Bone marrow (tissue), 2 donors: ENCODE measurements around the gene PID1.

Experiments used
- DNase-seq, 2 donors: peaks; one replicate each; lab custom pipeline; 2025; lab: John Stamatoyannopoulos, UW

PID1 gene

DNA sequence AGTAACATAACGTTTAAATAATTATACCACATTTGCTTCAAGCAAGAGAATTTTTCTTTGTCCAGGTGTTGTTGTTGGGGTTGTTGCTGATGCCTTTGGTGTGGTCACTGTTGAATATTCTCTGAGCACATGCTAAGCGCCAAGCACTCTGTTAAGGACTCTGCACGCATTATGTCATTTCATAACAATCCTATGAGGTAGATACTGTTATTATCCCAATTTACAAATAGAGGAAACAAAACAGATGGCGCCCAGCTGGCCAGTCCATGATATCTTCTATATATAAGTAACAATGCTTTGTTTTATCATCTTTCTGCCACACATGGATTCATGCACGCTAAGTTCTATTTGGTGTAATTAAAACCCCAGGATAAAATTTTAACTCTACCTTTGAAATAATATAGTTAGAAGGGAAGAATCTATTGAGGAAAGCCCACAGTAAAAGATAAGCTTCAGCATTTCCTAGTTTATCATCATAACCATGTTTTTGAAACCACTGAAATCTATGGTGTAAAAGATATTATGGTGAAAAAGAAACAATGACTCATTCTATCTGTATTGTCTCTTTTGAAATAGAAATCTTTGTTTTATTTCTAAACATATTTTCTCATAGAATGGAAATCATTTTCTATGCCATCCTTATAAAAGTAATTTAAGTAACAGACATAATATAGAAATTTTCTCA lies 199.7 kb downstream of the PID1 start:
- no peak for DNase-seq

GRCh38 chr2:229066121-229066715 lies 204.9 kb downstream of the PID1 start:
- no peak for DNase-seq

DNA sequence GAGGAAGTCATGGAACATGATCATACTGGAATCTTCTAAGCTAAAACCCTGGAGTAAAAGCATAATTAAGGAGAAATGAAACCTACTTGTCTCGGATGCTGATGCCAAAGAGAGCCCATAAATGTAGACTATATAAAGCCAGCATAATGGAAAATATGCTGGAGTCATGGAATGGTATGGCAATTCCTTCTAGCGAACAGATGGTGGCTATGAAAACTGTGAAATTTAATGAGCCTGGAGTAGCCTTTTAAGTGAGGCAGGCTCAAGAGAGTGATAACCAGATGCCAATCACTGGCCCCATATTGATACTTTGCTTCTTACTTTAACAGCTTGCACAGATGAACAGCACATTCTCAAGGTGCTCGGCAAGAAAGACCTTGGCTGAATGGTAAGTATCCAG lies 206.3 kb downstream of the PID1 start:
- DNase-seq, result no peak

GRCh38 chr2:229060147-229060546 lies 210.9 kb downstream of the PID1 start:
- DNase-seq, result no peak

GRCh38 chr2:229059331-229060033 lies 211.6 kb downstream of the PID1 start:
- no peak for DNase-seq

DNA sequence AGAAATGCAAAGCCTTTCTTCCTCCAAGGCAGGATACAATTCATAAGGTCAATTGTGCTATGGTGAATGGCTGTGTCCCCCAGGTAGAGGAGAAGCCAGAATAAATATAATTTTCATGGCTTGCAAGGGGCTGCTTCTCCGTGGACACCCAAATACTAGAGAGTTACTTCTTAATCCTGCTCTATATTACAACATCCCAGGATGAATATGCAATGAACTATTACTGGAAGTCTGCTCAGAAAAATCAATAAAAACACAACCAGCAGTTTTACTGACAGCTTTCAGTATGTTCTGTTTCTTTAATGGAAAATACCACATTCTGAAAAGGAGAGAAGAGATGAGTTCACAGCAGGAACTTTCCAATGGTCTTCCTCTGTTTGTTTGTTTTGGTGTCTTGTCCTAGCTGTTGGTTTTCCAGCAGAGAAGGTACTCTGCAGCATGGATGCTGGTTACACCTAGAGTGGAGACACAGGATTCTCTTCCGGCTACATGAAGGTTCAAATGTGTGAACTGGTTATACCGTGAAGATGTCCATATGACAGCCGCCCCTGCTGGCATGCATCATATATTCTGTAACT lies 213.0 kb downstream of the PID1 start:
- DNase-seq, result no peak

DNA sequence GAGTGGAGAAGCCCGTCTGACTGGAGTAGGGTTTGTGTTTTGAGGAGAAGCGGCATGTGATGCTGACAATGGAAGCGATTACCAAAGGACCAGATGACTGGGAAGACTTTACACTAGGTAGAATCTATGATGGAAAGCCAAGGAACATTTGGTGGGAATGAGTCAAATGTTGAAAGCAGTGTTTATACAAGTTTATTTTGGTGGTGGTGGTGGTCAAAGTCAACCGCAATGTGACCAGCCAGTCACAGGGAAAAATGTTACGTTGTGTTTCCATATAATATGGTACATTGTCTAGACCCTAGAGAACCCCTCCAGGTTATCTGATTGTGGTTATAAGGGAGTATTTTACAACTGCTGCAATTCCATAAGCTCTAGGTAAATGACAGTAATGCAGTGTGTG lies 216.8 kb downstream of the PID1 start:
- DNase-seq, result no peak

DNA sequence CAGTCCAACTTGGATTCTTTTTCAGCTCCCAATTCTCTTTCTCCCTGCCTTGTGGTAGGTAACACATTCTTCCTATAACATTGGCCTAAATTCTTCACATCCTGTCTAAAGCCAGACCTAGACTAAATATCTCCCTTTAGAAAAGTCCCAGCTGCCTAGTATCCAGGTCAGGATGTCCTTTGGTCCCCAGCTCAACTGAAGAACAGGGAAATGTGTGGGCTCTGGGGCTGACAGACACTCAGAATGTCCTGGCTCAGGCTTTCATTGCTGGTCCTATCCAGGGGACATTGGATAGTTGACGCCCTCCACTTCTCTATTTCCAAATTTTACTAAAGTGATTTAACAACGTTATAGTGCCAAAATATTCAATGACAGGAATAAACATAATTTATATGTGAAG lies 219.3 kb downstream of the PID1 start:
- no peak for DNase-seq

GRCh38 chr2:229050133-229050532 lies 221.0 kb downstream of the PID1 start:
- DNase-seq, result no peak

GRCh38 chr2:229048134-229048533 lies 223.0 kb downstream of the PID1 start:
- no peak for DNase-seq

DNA sequence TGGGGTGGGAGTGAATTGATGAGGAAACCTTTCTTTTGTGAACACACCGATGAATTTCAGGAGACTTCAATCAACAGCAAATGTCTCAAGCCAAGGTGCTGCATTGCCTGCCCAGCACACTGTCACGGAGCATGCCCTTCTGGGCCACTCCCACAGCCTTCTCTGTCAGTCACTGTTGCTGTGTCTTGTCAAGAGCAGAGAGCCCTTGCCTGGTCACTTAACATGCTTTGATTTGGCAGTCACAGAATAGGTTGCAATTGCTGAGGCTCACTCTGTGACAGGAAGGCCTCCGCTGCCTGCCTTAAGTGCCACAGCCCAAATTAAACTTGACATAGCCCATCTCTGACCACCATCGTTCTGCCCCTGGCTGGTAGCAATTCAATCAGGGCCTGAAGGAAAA lies 225.4 kb downstream of the PID1 start:
- no peak for DNase-seq

- DNase-seq, result no peak
These were observed 226.5 kb downstream of the PID1 start for GRCh38 chr2:229044581-229044980.

- DNase-seq, result no peak
These were observed 227.4 kb downstream of the PID1 start for GRCh38 chr2:229043681-229044080.

DNA sequence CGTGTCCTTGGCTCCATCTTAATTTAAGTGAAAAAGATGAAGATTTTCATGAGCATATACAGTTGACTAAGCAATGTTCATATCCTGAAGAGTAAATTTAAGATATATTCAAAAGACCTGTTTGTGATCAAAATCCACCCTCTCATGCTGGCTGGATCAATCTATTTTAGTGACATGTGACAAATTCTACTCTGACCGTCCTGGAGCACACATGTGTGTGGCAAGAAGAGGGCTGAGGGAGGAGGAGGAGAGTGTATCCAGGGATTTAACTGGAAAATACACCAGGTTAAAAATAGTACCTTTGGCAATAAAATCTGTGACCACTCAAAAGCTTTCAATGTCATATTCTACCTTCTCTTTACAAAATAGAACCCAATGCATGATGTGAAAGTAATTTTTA lies 228.7 kb downstream of the PID1 start:
- DNase-seq, result no peak

DNA sequence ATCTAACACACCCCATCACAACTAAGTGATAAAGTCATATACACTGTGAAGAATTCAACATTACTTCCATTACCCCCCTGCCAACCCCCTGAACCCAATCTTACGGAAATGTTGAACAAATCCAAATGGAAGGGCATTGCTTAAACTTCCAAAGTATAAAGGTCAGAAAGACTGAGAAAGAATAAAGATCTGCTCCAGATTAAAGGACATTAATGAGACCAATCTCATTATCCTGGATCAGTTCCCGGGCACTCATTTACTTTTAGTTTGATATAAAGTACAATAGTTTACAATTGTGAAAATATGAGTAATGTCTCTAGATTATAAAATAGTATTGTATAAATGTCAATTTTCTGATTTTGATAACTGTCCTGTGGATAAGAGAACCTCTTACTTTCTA lies 229.4 kb downstream of the PID1 start:
- no peak for DNase-seq

GRCh38 chr2:229037621-229038020 lies 233.5 kb downstream of the PID1 start:
- DNase-seq, result no peak

- DNase-seq, result no peak
These were observed 237.3 kb downstream of the PID1 start for GRCh38 chr2:229033816-229034215.

GRCh38 chr2:229032608-229033234 lies 238.4 kb downstream of the PID1 start:
- no peak for DNase-seq

- no peak for DNase-seq
These were observed 243.6 kb downstream of the PID1 start for GRCh38 chr2:229027353-229028105.

- DNase-seq, result no peak
These were observed 245.4 kb downstream of the PID1 start for GRCh38 chr2:229025653-229026052.

GRCh38 chr2:229022652-229023051 lies 248.4 kb downstream of the PID1 start:
- DNase-seq, result no peak

- DNase-seq, result no peak
These were observed 249.0 kb downstream of the PID1 start for GRCh38 chr2:229022071-229022470.
